ENCODE data around the gene PPM1E.
"Not testable (repeated sequence)": the region's sequence is repeated elsewhere in the genome, so short reads cannot be mapped to it uniquely, and the experiment has no call there.

The PPM1E gene

GRCh38 chr17:58947824-58948223 is 192.2 kb downstream of the PPM1E start:
- no peak for DNase-seq (ENCODE audit: low read depth)

GRCh38 chr17:58954358-58954757 is 198.7 kb downstream of the PPM1E start:
- DNase-seq (ENCODE audit: low read depth), result not testable (repeated sequence)

- DNase-seq (ENCODE audit: low read depth), result no peak
Observed at GRCh38 chr17:58956997-58957724, 201.5 kb downstream of the PPM1E start.

GRCh38 chr17:58957725-58958073 is 202.0 kb downstream of the PPM1E start:
- not testable (repeated sequence) for DNase-seq (ENCODE audit: low read depth)

GRCh38 chr17:58960068-58960467 is 204.4 kb downstream of the PPM1E start:
- DNase-seq (ENCODE audit: low read depth), result no peak

- no peak for DNase-seq (ENCODE audit: low read depth)
Observed at GRCh38 chr17:58965221-58965620, 209.6 kb downstream of the PPM1E start.

- DNase-seq (ENCODE audit: low read depth), result no peak
Observed at GRCh38 chr17:58966208-58966607, 210.6 kb downstream of the PPM1E start.

GRCh38 chr17:58968426-58969061 is 212.9 kb downstream of the PPM1E start:
- DNase-seq (ENCODE audit: low read depth), result no peak

- no peak for DNase-seq (ENCODE audit: low read depth)
Observed at GRCh38 chr17:58969156-58969555, 213.5 kb downstream of the PPM1E start.

- DNase-seq (ENCODE audit: low read depth), result no peak
Observed at GRCh38 chr17:58969612-58970011, 214.0 kb downstream of the PPM1E start.

- DNase-seq (ENCODE audit: low read depth), result no peak
Observed at GRCh38 chr17:58970609-58971450, 215.2 kb downstream of the PPM1E start.

- no peak for DNase-seq (ENCODE audit: low read depth)
Observed at GRCh38 chr17:58974354-58974753, 218.7 kb downstream of the PPM1E start.

- no peak for DNase-seq (ENCODE audit: low read depth)
Observed at GRCh38 chr17:58976541-58976940, 220.9 kb downstream of the PPM1E start.

GRCh38 chr17:58980706-58981481 is 225.2 kb downstream of the PPM1E start:
- no peak for DNase-seq (ENCODE audit: low read depth)

- DNase-seq (ENCODE audit: low read depth), result no peak
Observed at GRCh38 chr17:58982626-58983025, 227.0 kb downstream of the PPM1E start.

- DNase-seq (ENCODE audit: low read depth), result no peak
Observed at GRCh38 chr17:58985367-58985766, 229.7 kb downstream of the PPM1E start.

GRCh38 chr17:58985971-58986370 is 230.3 kb downstream of the PPM1E start:
- DNase-seq (ENCODE audit: low read depth), result no peak

- DNase-seq (ENCODE audit: low read depth), result no peak
Observed at GRCh38 chr17:58989629-58990028, 234.0 kb downstream of the PPM1E start.

- DNase-seq (ENCODE audit: low read depth), result no peak
Observed at GRCh38 chr17:58991718-58992331, 236.2 kb downstream of the PPM1E start.

- DNase-seq (ENCODE audit: low read depth), result no peak
Observed at GRCh38 chr17:58993311-58993710, 237.7 kb downstream of the PPM1E start.

- DNase-seq (ENCODE audit: low read depth), result no peak
Observed at GRCh38 chr17:58995247-58995940, 239.7 kb downstream of the PPM1E start.
